ENCODE data around the gene EEF2KMT. TPM values are rescaled to one million over a fixed set of nuclear protein-coding genes. Genes with fewer than 3 reads are reported as not detected.

Gene EEF2KMT
- total RNA-seq, 1 donor from 2014 or later: 16.6 TPM

DNA sequence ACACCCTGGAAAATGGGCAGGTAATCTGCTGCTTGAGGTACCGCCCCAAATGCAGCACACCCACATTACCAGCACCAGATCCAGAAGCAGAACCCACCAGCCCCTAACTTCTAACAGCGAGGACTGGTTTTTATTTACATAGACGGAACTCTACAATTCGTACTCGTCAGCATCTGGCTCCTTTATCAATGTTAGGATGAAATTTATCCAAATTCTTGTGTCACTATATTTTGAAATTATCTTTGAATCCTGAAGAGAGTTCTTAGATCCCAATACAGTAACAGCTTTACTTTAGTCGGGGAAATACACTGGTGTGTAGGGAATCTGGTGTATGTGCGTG, 26.3 kb downstream of the EEF2KMT start:
- TF ChIP-seq, protein P1, sequence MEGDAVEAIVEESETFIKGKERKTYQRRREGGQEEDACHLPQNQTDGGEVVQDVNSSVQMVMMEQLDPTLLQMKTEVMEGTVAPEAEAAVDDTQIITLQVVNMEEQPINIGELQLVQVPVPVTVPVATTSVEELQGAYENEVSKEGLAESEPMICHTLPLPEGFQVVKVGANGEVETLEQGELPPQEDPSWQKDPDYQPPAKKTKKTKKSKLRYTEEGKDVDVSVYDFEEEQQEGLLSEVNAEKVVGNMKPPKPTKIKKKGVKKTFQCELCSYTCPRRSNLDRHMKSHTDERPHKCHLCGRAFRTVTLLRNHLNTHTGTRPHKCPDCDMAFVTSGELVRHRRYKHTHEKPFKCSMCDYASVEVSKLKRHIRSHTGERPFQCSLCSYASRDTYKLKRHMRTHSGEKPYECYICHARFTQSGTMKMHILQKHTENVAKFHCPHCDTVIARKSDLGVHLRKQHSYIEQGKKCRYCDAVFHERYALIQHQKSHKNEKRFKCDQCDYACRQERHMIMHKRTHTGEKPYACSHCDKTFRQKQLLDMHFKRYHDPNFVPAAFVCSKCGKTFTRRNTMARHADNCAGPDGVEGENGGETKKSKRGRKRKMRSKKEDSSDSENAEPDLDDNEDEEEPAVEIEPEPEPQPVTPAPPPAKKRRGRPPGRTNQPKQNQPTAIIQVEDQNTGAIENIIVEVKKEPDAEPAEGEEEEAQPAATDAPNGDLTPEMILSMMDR (IDR thresholded peaks at IDR 0.05; ENCODE audit: insufficient read depth, low read length, severe bottlenecking): no peak
- peak overlapping the region; percentile 75 for H3K4me3 ChIP-seq (ENCODE audit: low read depth, low read length)
- H3K27me3 ChIP-seq (ENCODE audit: control insufficient read depth, insufficient read depth, low read length): no peaks in the 10 kb centered on the region
- FAIRE-seq (no peak), DNase-seq (ENCODE audit: low read depth) (no peak)
- peaks cover 6% of the 10 kb centered on the region for H3K36me3 ChIP-seq (ENCODE audit: control insufficient read depth, insufficient read depth, low read length)

DNA sequence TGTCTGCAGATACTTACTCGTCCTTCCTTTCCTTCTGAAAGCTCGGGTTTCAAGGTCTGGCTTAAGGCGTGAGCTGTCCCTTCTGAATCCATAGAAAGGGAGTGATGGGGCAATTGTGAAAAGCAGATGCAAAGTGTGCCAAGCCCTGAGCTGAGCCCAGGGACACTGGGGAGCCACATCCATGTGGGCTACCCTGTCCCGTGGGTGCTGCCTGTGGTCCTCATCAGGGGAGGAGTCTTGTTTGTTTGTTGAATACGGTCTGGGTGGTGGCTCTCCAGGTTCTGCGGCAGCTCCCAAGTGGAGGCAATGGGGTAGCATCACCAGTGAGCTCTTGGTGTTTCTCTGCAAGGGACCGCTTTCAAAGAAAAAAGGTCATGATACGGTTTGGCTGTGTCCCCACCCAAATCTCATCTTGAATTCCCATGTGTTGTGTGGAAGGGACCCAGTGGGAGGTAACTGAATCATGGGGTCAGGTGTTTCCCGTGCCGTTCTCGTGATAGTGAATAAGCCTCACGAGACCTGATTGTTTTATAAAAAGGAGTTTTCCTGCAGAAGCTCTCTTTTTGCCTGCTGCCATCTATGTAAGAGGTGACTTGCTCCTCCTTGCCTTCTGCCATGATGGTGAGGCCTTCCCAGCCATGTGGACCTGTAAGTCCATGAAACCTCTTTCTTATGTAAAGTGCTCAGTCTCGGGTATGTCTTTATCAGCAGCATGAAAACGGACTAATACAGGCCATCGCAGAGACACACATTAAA, 27.0 kb downstream of the EEF2KMT start:
- Histone ChIP-seq H3K4me3 (ENCODE audit: low read depth, low read length) (no peak overlapping the region), H3K27me3 (ENCODE audit: control insufficient read depth, insufficient read depth, low read length) (peaks cover 2% of the 10 kb centered on the region), H3K36me3 (ENCODE audit: control insufficient read depth, insufficient read depth, low read length) (peaks cover 1% of the 10 kb centered on the region)
- DNase-seq (ENCODE audit: low read depth): no peak
- FAIRE-seq: no peak
- TF ChIP-seq, protein P1 (IDR thresholded peaks at IDR 0.05; ENCODE audit: insufficient read depth, low read length, severe bottlenecking): no peak

DNA sequence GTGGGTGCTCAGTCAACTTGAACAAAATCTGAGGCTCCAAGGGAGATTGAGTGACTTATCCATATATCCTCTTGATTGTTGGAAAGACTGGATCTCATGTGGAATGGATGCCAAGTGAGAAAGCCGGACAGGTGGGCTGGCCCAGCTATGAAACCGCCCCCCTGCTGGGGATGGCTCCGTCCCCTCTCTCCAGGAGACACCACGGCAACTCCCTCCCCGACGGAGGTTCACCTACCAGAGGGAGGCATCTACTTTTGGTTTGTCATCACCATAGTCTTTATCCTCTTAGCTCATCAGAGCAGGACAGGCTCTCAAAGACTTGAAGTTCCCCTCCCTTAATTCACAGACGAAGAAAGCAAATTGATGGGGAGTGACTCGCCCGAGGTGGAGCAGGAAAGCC, 27.7 kb downstream of the EEF2KMT start:
- DNase-seq (ENCODE audit: low read depth): no peak
- H3K36me3 ChIP-seq (ENCODE audit: control insufficient read depth, insufficient read depth, low read length): no peaks in the 10 kb centered on the region

DNA sequence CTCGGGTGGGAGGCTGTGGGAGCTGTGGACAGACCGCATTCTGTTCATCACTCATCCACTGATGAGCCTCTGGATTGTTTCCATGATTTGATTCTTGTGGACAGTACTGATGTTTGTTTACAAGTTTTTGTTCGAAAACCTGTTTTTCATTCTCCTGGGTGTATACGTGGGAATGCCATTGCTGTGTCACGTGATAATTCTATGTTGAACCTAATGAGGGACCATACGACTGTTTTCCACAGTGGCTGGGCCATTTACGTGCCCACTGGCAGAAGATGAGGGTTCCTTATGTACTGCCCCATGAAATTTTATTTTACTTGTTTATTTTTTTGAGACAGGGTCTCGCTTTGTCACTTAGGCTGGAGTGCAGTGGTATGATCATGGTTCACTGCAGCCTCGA, 28.5 kb downstream of the EEF2KMT start:
- no peak overlapping the region for H3K4me3 ChIP-seq (ENCODE audit: low read depth, low read length)
- peaks cover 9% of the 10 kb centered on the region for H3K27me3 ChIP-seq (ENCODE audit: control insufficient read depth, insufficient read depth, low read length)
- FAIRE-seq (no peak), DNase-seq (ENCODE audit: low read depth) (no peak)
- TF ChIP-seq, protein P1 (IDR thresholded peaks at IDR 0.05; ENCODE audit: insufficient read depth, low read length, severe bottlenecking): no peak
- H3K36me3 ChIP-seq (ENCODE audit: control insufficient read depth, insufficient read depth, low read length): no peaks in the 10 kb centered on the region

More for the DNA sequence above, 27.7 kb downstream of the EEF2KMT start:
- TF ChIP-seq, protein P1 (IDR thresholded peaks at IDR 0.05; ENCODE audit: insufficient read depth, low read length, severe bottlenecking): no peak
- Histone ChIP-seq H3K27me3 (ENCODE audit: control insufficient read depth, insufficient read depth, low read length) (peaks cover 3% of the 10 kb centered on the region), H3K4me3 (ENCODE audit: low read depth, low read length) (no peak overlapping the region)
- FAIRE-seq: no peak

DNA sequence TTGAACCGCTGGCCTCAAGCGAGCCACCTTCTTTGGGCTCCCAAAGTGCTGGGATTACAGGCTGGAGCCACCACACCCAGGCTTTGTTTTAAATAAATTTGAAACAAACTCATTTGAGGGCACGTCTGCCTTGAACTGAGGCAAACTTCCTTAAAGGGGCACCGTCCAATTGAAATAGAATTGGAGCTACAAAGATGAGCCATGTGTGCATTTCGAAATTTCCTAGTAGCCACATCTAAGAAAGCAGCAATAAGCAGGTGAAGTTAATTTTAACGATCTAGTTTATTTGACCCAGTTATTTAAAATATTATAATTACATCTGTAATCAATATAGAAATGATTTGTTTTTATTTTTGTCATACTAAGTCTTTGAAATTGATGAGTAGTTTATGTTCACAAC, 31.1 kb downstream of the EEF2KMT start:
- no peak for FAIRE-seq
- H3K36me3 ChIP-seq (ENCODE audit: control insufficient read depth, insufficient read depth, low read length): no peaks in the 10 kb centered on the region
- TF ChIP-seq, protein P1 (IDR thresholded peaks at IDR 0.05; ENCODE audit: insufficient read depth, low read length, severe bottlenecking): no peak
- H3K27me3 ChIP-seq (ENCODE audit: control insufficient read depth, insufficient read depth, low read length): peaks cover 9% of the 10 kb centered on the region
- DNase-seq (ENCODE audit: low read depth): no peak
- H3K4me3 ChIP-seq (ENCODE audit: low read depth, low read length): no peak overlapping the region

DNA sequence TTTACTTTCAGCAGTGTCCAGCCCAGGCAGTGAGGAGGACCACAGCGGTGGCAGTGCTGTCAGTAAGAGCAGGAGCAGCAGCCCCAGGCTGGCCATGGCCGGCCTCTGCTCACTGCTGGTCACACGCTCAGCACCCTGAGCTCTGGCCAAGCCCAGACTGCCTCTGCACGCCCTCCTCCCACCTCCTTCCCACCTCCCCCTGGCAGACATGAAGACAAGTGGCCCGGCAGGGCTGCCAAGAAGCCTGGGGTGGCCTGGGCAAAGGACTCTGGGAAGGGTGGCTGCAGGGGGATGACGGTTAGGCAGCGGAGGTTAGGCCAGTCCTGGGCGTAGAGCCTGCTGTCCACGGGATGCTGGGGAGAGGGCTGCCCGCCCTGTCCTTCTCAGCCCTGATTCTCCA, 31.8 kb downstream of the EEF2KMT start, which contains the start of gene C16orf89:
C16orf89 (minus strand) TSS at position 144 of the 400 bp plus-strand sequence; CDS start at position 96, 48 bp downstream.
- FAIRE-seq: no peak
- TF ChIP-seq, protein P1 (IDR thresholded peaks at IDR 0.05; ENCODE audit: insufficient read depth, low read length, severe bottlenecking): no peak
- H3K27me3 ChIP-seq (ENCODE audit: control insufficient read depth, insufficient read depth, low read length): peaks cover 9% of the 10 kb centered on the region
- no peak for DNase-seq (ENCODE audit: low read depth)
- H3K4me3 ChIP-seq (ENCODE audit: low read depth, low read length): no peak within 1 kb of the TSS
- no peaks in the 10 kb centered on the region for H3K36me3 ChIP-seq (ENCODE audit: control insufficient read depth, insufficient read depth, low read length)

Data from bronchial epithelial cell (primary cell).